Activated CD8-positive, alpha-beta memory T cell treated with anti-CD3 and anti-CD28 coated beads, Interleukin-2, amount 50 U/mL, for 1 hour (primary cell): ENCODE results near the gene MAP2K7.

Source experiments
- DNase-seq: peaks from one replicate; pipeline ENCODE4 v3.0.0-alpha.2; 2020; ENCODE audit errors: extremely low read depth

The MAP2K7 gene

DNA sequence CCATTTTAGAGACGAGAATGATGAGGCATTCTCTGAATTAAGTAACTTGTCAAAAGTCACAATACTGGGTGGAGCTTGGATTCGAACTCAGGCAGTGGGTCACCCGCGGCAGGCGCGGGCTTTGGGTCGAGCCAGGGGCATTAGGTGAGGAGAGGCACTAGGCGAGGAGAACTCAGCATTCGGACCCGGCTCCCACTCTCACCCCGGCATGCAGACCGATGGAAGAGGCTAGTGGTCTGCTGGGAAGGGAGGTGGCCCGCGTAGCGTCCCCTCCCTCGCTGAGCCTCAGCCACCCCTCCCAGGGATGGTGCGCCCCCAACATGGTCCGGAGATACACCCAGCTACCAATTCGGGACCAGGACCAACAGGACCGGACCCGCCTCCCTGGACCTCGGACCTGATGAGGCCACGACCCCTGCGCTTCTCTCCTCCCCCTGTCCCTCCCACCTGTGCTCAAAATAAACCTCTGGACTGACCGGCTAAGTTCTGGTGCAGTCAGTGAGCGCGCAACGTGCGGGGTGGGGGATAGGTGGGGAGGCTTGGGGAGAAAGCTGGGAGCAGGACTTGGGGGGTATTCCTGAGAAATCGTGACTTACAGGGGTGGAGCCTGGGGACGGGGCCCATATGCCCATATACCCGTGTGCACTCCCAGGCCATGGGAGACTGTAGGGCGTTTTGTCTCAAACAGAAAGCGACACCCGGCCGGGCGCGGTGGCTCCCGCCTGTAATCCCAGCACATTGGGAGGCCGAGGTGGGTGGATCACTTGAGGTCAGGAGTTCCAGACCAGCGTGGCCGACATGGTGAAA is 15.1 kb downstream of the MAP2K7 start:
- DNase-seq: no peak

DNA sequence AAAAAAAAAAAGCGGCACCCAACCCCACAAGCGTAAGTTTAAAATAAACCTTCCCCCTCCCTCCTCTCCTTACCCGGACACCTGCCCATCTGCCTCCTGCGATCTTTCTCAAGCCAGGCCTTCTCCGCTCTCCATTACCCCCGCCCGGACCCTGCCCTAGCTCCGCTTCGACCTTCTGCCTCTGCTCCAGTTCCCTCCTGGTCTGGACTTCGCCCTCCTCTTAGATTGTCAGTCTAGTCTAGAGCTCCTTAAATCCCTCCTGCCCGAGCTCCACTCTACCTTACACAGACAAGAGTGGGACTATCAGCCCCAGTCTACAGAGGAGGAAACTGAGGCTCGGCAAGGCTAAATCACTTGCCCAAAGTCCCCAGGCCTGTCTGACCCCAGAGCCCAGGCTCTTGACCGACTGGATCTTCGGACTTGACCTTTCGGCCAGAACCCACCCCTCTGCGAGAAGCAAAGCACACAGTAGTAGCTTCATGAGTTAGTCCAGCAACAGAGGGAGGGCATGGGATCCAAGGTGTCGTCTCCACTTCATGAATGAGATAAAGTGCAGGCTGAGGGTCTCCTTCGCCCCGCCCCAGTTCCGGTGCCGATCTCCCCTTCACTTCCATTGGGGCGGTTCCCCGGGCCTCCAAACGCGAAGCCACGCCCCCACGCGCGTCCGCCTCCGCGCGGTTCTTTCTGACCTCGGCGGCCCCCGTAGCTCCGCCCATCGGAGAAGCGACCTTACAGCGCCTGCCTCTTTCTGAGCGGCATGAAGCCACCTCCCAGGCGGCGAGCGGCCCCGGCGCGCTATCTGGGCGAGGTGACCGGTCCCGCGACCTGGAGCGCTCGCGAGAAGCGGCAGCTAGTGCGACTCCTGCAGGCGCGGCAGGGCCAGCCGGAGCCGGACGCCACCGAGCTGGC is 16.2 kb downstream of the MAP2K7 start, which contains the start of gene SNAPC2:
TSS of gene SNAPC2 (plus strand) at position 729 of the 909 bp plus-strand sequence. CDS start at position 758, 29 bp downstream.
- DNase-seq: peak; percentile 90

DNA sequence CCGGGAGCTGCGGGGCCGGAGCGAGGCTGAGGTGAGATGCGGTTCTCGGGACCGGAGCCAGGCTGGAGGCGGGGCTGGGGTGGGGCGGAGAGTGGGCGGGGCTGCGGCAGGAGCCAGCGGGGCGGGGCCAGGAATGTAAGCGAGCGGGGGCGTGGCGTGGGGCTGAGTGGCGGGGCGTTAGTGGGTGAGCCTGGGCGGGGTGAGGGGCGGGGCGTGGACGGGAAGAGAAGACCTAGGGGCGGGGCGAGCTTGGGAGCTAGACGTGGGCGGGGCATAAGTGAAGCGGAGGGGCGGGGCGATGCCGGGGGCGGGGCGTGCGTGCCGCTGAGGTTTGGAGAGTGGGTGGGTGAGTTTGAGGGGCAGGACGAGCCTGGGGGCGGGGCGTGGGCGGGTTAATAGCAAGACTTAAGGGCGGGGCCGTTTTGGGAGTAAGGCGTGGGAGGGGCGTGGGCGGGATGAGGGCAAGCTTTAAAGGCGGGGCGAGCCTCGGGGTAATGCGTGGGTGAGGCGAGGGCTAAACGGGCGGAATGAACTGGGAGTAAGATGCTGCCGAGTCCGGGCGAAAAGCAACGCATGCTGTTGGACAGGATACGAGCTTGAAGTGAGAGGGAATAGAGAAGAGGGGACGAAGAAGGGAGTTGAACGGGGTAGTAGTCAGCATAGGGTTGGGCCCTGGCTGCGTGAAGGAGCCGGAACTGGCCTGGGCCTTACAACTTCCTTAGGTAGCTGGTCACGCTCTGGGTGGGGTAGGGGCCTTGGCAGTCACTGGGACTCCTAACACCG is 17.0 kb downstream of the MAP2K7 start:
- DNase-seq: peak; percentile 100

DNA sequence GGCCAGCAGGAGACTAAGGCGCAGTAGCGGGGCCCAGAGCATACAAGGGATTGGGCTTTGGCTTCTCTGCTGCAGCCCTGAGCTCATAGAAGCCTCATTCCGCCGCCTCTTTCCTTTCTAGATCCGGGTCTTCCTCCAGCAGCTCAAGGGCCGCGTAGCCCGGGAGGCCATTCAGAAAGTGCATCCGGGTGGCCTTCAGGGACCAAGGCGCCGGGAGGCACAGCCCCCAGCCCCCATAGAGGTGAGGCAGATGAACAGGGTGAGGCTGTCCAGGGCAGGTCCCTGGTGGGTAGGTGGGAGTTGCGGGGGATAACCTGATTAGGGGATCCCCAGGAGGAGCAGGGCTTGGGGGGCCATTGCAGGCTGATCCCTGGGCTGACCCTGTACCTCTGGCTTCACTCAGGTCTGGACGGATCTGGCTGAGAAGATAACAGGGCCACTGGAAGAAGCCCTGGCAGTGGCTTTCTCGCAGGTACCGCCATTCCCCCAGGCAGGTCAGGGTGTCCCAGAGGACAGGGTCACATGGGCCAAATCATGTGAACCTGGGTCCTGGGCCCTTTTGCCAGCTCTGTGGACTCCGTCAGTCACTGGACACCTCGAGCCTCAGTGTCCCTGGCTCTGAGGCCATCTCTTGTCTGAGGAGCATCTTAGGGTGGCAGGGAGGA is 17.8 kb downstream of the MAP2K7 start:
- no peak for DNase-seq

DNA sequence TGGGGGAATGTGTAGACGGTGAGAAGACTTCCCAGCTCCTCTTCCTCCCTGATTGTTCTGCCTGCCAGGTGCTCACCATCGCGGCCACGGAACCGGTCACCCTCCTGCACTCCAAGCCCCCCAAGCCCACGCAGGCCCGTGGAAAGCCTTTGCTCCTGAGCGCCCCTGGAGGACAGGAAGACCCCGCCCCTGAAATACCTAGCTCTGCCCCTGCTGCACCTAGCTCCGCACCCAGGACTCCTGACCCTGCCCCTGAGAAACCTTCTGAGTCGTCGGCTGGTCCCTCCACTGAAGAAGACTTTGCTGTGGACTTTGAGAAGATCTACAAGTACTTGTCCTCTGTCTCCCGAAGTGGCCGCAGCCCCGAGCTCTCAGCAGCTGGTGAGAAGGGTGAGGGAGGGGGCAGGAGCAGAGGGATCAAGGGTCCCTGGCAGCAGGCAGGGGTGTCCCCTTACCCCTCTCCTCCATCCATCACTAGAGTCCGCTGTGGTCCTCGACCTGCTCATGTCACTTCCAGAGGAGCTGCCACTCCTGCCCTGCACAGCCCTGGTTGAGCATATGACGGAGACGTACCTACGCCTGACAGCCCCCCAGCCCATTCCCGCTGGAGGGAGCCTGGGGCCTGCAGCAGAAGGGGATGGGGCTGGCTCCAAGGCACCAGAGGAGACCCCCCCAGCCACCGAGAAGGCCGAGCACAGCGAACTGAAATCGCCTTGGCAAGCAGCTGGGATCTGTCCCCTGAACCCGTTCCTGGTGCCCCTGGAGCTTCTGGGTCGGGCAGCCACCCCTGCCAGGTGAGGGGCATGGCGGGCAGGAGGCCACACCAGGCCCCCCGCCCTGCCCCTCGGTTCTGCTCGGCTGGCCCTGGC is 18.5 kb downstream of the MAP2K7 start:
- no peak for DNase-seq

DNA sequence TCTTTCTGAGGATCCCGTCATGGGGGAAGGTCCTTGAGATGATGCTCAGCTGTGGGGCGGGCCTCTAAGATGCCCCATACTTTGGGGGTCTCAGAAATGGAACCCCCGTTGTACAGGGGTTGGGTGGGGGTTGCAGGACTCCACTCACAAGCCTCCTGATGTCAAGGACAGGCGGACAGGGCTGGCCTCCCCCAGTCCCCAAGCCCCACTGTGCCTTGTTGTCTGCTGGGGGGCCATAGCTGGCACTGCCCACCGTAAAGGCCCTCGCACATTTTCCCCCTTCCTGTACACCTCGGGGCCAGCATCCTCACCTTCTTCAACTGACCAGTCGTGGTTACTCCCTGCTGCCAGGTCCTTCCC is 19.1 kb downstream of the MAP2K7 start:
- DNase-seq: no peak

DNA sequence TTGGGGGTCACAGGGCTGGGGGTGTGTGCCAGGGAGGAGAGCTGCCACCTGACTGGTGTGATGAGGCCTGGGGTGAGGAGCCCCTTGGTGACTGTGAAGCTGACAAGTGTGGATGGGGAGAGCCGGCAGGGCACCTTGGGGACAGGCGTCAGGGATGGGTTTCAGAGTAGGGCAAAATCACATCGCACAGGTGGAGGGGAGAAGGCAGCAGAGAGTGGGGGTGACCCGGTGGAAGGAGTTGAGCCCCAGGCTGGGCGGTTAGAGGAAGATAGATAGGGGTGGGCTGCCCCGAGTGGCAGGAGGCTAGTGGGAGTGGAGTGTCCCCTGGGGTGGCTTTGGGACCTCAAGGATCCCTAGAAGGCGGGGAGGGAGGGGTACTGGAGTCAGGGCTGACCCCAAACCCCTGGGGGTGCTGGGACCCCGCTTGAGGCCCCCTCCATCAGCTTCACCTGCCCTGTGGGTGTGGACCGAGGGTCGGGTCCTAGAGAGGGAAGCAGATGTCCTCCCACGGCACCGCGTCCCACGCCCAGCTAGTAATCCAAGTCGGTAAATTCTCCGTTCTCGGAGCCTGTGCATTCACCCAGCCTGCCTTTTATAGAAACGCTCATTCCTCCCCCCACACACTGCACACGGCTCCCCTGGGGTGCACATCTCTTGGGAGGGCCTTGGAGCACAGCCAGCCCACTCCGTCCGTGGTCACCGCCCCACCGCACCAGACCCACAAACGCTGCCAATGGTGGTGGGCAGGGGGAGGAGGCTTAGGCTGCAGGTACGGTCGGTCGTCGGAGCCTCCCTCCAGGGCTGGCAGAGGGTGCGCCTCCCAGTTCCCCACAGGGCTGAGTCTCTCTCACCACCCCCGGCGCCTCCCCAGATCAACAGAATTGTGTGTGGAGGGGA is 19.9 kb downstream of the MAP2K7 start:
- DNase-seq: no peak

DNA sequence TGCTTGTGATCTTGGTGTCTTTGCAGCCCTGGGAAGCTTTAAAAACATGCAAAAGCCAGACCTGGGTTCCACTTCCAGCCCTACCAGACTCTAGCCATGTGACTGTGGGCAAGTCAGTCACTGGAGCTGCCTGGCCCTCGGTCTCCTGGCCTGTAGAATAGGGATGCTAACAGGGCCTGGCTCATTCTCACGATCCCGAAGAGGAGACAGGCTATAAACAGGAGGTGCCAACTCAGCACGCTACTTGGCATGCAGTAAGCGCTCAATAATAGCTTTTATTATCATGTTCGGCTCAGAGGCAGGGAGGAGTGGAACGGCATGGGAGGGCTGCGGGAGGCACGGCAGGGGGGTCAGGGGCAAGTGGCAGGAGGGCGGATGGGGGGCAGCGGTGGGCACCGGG is 20.6 kb downstream of the MAP2K7 start:
- DNase-seq: no peak

DNA sequence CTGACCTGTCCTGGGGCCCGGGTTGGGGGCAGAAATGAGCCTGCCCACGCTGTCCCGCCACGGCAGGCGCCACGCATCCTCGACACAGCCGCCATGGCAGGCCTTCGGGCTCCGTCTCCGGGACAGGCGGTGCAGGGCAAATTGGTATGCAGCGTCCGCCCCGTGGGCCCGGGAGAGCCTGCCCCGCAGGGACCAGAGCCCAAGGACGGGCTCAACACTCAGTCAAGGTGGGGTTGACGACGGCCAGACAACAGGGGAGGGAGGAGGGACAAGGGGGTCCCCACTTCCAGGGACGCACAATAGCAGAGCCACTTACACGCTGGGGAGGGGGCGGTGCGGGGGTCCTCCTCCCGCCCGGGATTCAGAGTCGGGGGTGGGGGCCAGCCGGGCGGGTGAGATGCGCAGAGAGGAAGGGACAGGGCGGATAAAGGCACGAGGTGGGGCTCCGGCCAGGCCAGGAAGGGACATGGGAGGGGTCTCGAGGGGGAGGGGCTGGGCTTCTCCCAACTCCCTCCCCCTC is 21.0 kb downstream of the MAP2K7 start:
- no peak for DNase-seq

DNA sequence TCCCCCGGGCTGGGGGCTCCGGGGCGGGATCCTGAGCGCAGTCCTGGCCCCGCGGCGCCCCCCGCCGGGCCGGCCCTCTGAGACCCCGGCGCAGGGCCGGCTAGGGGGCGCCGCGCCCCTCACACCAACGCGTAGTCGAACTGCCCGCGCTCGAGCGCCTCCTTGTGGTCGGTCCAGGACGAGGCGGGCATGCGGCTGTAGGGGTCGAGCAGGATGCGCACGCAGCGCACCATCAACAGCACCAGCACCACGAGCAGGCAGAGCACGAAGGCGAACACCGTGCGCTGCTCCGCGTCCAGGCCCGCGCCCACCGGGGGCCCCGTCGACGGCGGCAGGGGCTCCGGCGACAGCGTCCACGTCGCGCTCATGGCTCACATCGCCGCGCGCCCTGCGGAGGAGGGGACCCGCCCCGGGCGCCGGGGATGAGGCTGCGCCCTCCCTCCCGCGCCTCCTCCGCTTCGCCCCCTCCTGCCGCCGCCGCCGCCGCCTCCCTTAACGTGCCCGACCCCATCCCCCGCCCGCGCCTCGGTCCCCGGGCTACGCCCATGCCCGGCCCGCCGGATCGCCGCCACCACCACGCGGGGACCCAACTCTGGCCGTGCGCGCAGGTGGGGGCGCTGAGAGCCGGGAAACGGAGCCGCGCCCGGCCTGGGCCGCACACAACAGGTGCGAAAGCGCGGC is 21.6 kb downstream of the MAP2K7 start:
- DNase-seq: no peak

DNA sequence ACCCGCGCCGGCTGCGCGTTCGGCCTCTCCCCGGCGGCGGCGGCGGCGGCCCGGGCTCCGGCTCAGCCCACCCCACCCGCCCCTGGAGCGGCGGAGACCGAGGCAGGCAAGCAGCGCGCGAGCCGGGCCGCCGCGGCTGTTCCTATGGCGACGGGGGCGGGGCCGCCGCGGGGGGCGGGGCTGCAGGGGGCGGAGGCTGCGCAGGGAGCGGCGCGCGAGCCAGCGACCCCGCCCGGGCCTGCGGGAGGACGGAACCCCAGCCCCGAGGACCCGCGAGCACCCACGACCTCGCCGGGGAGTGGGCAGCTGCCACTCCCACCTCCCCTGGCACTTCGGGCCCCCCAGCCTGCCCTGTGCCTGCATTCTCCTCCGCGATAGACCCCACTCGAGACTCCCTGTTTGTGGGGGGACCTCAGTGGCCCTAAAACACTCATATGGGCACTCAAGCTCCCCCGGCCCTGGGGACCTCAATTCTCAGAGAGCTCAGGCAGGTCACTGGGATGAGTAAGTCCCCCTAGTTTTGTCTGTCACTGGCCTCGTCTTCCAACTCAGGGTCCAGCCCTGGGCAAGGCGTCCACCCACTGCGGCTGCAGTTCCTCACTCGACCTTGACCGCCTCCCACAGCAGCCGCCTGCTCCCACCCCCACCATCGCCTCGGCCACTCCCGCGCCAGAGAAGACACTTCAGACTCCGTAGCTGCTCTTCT is 22.5 kb downstream of the MAP2K7 start, which contains the start of gene CTXN1:
TSS of gene CTXN1 (minus strand) at position 115 of the 706 bp plus-strand sequence. CDS start 597 bp downstream, outside the sequence.
- no peak for DNase-seq

DNA sequence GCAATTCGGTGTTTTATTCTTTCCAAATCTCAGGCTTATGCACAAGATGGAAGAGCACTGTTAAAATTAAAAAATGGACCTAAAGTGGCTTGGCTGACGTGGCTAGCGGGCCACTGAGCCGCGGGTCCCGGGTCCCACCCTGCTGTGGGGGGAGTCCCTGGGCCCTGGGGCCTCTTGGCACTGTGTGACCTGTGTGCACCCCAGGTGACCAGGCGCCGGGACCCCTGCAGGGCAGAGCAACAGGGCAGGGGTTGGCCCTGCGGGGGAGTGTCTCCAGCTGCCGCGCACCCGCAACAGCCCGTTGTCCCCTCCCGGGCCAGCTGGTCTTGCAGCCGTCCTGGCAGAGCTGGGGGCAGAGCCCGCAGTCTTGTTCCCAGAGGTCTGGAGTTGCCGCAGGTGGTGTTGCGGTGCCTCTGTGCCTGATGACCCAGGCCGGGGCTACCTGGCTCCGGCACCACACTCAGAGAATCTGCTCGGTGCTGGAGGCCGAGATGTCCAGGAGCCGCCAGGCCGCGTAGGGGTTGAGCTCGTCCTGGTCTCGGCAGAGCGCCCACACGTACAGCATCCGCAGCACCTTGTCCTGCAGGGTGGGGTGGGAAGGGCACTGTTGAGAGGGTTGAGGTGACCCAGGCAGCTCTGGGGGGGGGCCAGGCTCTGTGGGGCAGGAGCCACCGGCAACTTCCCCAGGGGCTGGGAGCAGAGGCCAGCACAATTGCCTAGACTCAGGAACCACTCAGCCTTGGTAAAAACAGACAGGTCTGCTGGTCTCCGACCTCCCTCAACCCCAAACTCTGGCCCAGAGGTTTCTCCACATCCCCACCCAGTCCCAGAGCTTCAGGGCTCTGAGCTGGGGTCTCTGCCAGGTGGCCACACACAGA is 23.3 kb downstream of the MAP2K7 start:
- no peak for DNase-seq

DNA sequence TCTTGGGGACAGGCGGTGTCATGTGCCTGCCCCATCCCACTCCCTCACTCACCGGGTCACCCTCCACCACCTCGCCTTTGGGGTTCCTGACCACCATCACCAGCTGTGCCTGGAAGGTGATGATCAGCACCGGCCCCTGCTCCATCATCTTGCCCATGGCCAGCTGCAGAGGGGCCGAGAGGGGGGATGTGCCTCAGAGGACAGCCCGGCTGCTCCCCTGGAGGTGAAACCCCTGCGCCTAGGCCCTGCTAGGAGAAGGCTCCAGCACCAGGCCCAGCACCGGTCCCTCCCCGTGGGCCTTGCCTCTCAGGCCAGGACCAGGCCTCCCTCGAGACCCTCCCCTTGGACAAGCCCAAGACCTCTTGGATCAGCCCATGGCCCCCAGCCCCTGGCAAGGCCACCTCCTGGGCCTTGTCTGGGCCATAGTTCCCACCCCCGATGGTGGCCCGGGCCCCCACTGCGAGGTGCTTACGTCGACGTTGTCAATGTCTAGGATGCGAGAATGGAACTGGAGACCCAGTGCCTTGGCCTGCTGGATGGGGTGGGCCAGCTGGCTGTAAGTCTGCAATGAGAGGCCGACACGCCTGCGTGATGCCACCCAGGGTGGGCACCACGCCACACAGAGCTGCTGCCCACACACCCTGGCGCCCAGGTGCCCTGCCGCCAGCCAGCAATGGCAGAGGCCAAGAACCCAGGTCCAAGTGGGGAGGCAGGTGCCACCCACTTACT is 24.1 kb downstream of the MAP2K7 start:
- DNase-seq: no peak

DNA sequence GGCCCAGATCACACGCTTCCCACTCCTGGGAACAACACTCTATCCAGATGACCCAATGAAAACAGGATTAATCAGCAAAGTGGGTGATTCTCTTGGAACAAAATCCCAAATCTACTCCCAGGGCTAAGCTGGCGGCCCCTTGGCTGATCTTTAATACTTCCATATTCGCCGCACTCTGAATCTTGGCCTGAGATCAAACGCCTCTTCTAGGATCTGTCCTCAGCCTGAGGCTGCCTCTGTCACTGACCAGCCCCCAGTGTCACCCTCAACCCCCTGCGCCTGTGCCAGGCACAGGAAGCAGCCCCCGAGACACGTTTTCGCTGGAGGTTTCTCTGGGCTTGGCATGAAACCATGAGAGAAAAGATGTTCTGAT is 24.6 kb downstream of the MAP2K7 start:
- DNase-seq: no peak

DNA sequence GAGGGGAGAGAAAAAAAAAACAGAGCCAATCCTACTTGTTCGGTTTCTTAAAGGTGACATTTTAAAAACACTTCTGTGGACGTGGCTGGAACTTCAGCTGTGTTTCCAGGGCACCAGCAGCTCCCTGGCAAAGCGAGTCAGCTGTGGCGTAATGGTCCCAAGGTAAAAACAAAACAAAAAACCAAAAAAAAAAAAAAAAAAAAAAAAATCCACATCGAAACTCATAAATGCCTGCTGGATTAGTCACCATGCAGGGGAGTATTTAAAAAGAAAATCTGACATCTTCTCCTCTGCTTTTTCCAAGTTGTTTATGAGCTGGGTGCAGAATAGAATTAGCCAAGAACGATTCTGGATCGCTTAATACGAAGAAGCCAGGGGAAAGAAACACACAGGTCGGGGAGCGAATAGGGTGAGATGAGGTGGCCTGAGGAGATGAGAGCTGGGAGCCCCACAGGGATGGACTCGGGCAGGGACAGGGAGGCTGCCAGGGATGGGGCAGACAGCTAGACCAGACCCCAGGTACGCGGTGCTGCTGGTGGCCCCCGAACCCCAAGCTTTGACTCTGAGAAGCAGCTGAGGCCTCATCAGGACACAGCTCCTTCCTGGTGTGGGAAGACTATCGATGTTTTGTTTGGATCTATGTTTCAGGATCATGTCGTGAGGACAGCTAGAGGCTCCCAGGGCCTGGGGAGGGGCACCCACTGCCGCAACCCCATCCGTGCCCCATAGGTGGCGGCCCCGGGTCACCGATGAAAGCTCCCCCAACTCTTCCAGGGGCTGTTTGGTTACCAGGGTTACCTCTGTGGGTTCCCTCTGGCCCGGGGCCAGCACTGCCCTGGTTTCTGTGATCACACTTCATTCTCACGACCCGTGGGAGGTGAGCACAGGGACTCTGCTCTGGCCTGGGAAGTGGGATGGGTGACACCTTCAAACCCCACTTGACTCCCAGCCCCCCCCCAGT is 25.3 kb downstream of the MAP2K7 start:
- DNase-seq: peak; percentile 57
